Cardiac muscle cell (in vitro differentiated cells and primary cell): ENCODE results near the gene TEKT2. TPM values are rescaled to one million over a fixed set of nuclear protein-coding genes. Genes with fewer than 3 reads are reported as not detected.

Source experiments
- DNase-seq, 2 donors: peaks; one replicate each; pipeline versions ENCODE4 v3.0.0 to v3.0.0-alpha.2; 2010 to 2017; ENCODE audit warnings: low read depth in 1 of 2, low spot score in 1 of 2
- H3K27ac ChIP-seq: fragments of 200-600 bp; sonication (generic); 2 replicates; pipeline ENCODE4 v1.5.1; 2016
- H3K27me3 ChIP-seq: fragments of 200-600 bp; sonication (generic); 2 replicates; pipeline ENCODE4 v1.6.0; 2016; ENCODE audit warnings: control low read depth
- H3K36me3 ChIP-seq: fragments of 200-600 bp; sonication (generic); 2 replicates; pipeline ENCODE4 v1.5.1; 2016; ENCODE audit warnings: control low read depth
- H3K4me1 ChIP-seq: fragments of 200-600 bp; sonication (generic); 2 replicates; pipeline ENCODE4 v1.8.1; 2017; ENCODE audit warnings: low read depth, mild to moderate bottlenecking, mixed run types
- H3K4me3 ChIP-seq: fragments of 200-600 bp; sonication (generic); 2 replicates; pipeline ENCODE4 v1.5.1; 2016; ENCODE audit warnings: mild to moderate bottlenecking
- H3K9me3 ChIP-seq: fragments of 200-600 bp; sonication (generic); 2 replicates; pipeline ENCODE4 v1.5.1; 2017; ENCODE audit warnings: low read depth, mild to moderate bottlenecking, control low read depth
- polyA plus RNA-seq: library from polyadenylated mRNA; unstranded; fragments of >200 nt; fragmentation: Nextera tagmentation; extraction: Ambion mirVana; gene quantifications from 2 replicates; pipeline ENCODE4 v1.2.1, GENCODE V29; 2016
- total RNA-seq: library from RNA; depleted of rRNA; stranded (reverse); fragments of >200 nt; gene quantifications from 2 replicates; pipeline ENCODE4 v1.2.3, GENCODE V29; 2016
- TF ChIP-seq, protein P1 (sequence below): IDR thresholded peaks from 2 replicates; pipeline ENCODE4 v1.5.1; 2012; ENCODE audit warnings: low read depth, mild to moderate bottlenecking, low read length

Gene TEKT2
- total and polyA plus RNA-seq, 2 experiments from 2014 or later: 0.95 to 3.6 TPM

DNA sequence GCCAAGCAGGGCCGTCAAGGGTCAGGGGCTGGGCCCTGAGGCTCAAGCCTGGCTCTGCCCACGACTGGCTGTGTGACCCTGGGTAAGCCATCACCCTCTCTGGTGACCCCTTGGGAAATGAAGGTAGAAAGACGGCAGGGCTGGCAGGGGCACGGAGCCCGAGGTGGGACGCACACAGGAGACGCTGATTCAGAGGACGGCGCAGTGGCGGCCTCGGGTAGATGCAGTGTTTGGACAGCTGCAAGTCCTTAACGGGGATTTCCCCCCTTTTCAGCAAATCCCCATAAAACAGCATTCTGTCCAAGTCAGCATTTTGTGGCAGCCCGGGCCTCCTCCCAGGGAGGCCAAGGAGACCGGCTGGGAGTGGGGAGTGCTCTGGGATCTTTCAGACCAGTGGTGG, 24.4 kb downstream of the TEKT2 start:
- no peaks in the 10 kb centered on the region for H3K4me1 ChIP-seq
- no peaks in the 10 kb centered on the region for H3K27me3 ChIP-seq
- peak in 1 of 2 donors; percentile 21 for DNase-seq
- no peak overlapping the region for H3K4me3 ChIP-seq
- H3K36me3 ChIP-seq: no peaks in the 10 kb centered on the region
- TF ChIP-seq, protein P1, sequence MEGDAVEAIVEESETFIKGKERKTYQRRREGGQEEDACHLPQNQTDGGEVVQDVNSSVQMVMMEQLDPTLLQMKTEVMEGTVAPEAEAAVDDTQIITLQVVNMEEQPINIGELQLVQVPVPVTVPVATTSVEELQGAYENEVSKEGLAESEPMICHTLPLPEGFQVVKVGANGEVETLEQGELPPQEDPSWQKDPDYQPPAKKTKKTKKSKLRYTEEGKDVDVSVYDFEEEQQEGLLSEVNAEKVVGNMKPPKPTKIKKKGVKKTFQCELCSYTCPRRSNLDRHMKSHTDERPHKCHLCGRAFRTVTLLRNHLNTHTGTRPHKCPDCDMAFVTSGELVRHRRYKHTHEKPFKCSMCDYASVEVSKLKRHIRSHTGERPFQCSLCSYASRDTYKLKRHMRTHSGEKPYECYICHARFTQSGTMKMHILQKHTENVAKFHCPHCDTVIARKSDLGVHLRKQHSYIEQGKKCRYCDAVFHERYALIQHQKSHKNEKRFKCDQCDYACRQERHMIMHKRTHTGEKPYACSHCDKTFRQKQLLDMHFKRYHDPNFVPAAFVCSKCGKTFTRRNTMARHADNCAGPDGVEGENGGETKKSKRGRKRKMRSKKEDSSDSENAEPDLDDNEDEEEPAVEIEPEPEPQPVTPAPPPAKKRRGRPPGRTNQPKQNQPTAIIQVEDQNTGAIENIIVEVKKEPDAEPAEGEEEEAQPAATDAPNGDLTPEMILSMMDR: no peak
- no peaks in the 10 kb centered on the region for H3K9me3 ChIP-seq
- no peak overlapping the region for H3K27ac ChIP-seq

DNA sequence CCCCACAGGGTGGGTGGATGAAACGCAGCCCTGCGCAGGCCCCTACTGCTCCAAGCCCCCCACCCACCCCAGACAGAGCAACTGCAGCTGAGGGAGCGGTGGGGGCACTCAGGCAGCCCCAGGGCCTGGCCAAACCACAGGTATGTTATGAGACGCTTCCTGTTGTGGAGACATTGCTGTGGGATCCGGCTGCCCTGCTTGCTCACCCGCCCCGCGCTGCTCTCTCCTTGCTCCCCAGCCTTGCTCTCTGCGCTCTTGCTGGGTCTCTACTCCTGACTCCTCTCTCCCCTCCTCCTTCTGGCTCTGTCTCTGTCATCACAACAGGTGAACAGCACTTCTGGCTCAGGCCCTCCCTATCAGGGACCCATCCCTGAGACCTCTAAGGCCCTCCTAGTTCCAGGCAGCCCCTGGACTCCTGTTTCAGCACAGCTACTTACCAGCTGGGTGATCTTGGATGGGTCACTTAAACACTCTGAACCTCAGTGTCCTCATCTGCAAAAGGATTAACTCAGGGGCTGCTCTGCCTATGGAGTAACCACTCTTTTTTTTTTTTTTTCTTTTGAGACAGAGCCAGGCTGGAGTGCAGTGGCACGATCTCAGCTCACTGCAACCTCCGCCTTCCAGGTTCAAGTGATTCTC, 25.3 kb downstream of the TEKT2 start:
- DNase-seq: peak in 1 of 2 donors; percentile 80
- Histone ChIP-seq H3K4me1 (no peaks in the 10 kb centered on the region), H3K4me3 (no peak overlapping the region), H3K36me3 (no peaks in the 10 kb centered on the region), H3K9me3 (no peaks in the 10 kb centered on the region), H3K27ac (no peak overlapping the region), H3K27me3 (no peaks in the 10 kb centered on the region)
- TF ChIP-seq, protein P1: no peak

DNA sequence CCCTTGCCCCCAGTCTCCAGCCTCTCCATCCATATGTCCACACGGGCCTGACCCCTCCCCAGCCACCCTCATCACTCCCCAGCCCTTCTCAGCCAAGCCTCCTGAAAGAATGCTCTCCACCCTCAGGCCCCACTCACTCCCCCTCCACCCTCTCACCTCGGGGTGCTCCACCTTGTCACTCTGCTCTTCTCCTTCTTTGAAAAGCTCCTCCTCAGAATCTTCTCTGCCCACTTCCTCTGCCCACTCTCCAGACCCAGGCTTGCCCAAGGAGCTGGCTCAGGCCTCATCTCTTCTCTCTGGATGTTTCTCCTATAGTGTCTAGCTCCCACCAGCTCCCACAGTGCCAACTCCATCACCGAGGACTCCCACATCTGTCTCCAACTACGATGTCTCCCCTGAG, 27.3 kb downstream of the TEKT2 start:
- H3K9me3 ChIP-seq: no peaks in the 10 kb centered on the region
- H3K27me3 ChIP-seq: no peaks in the 10 kb centered on the region
- no peak overlapping the region for H3K4me3 ChIP-seq
- H3K27ac ChIP-seq: no peak overlapping the region
- TF ChIP-seq, protein P1: no peak
- DNase-seq: no peak
- no peaks in the 10 kb centered on the region for H3K36me3 ChIP-seq
- H3K4me1 ChIP-seq: no peaks in the 10 kb centered on the region

DNA sequence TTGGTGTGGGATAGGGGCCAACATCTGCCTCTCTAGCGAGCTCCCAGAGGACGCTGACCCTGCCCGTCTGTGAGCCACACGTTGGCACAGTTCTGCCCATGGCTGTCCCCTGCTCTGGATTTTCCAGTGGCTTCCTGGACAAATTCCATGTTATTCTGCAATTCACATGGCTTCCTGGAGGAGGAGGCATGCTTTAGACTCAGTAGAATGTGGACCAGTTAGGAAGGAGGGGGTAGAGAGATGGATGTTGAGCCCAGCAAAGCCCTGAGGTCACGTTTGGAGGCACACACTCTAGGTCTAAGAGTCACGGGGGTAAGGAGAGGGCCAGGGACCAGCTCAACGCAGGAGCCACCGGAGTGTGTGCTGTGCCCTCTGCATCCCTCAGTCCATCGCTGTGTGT, 28.9 kb downstream of the TEKT2 start:
- TF ChIP-seq, protein P1: no peak
- H3K27me3 ChIP-seq: no peaks in the 10 kb centered on the region
- no peak overlapping the region for H3K4me3 ChIP-seq
- no peaks in the 10 kb centered on the region for H3K4me1 ChIP-seq
- no peak overlapping the region for H3K27ac ChIP-seq
- no peaks in the 10 kb centered on the region for H3K9me3 ChIP-seq
- no peaks in the 10 kb centered on the region for H3K36me3 ChIP-seq
- no peak for DNase-seq

DNA sequence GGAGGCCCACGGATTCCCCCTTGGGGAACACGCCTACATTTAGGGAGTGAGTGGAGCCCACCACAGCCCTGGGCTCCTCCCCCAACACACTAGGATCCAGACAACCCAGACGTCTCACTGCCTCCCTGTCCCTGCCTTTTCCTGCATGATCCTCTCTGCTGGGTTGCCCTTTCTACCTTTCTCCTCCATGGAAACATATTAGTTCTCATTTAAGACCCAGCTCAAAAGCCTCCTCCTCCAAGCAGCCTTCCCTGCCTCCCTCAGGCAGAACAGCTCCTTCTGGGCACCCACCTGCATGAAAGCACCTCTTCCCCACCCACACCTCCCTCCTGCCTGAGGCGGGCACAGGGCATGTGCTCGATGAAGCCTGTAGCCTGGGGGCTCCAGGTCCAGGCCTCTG, 30.5 kb downstream of the TEKT2 start:
- Histone ChIP-seq H3K4me3 (no peak overlapping the region), H3K27ac (no peak overlapping the region), H3K27me3 (no peaks in the 10 kb centered on the region), H3K9me3 (no peaks in the 10 kb centered on the region), H3K36me3 (no peaks in the 10 kb centered on the region), H3K4me1 (no peaks in the 10 kb centered on the region)
- no peak for DNase-seq
- TF ChIP-seq, protein P1: no peak
